ENCODE data around the gene IQCN.
A peak's percentile ranks its signal among the peaks of the same experiment; 100 is the strongest.

The IQCN gene

GRCh38 chr19:18223860-18224524 is 50.3 kb downstream of the IQCN start (continued):
- TF ChIP-seq KLF8 (tag by site-specific recombination; IDR thresholded peaks at IDR 0.05) (peak; percentile 84), ZNF600 (tag by site-specific recombination; IDR thresholded peaks at IDR 0.05) (peak; percentile 55; the same call in 1 of the 2 replicates), ZXDB (tag by site-specific recombination; IDR thresholded peaks at IDR 0.05) (peak; percentile 28), ZNF561 (tag by site-specific recombination; IDR thresholded peaks at IDR 0.05; ENCODE audit: borderline replicate concordance) (peak; percentile 79; the same call in 1 of the 2 replicates), KLF7 (tag by site-specific recombination; IDR thresholded peaks at IDR 0.05; ENCODE audit: borderline replicate concordance) (no peak), HOXC10 (CRISPR knock-in tag; IDR thresholded peaks at IDR 0.05) (no peak), ZSCAN4 (tag by site-specific recombination; IDR thresholded peaks at IDR 0.05) (no peak), ZSCAN16 (tag by site-specific recombination; IDR thresholded peaks at IDR 0.05) (no peak), HIC1 (tag by site-specific recombination; IDR thresholded peaks at IDR 0.05) (peak; percentile 56; the same call in 1 of the 2 replicates), ZNF362 (tag by site-specific recombination; IDR thresholded peaks at IDR 0.05) (no peak), ZSCAN18 (tag by site-specific recombination; IDR thresholded peaks at IDR 0.05) (no peak), ZNF639 (tag by site-specific recombination; IDR thresholded peaks at IDR 0.05) (no peak), ZNF621 (tag by site-specific recombination; IDR thresholded peaks at IDR 0.05) (no peak), CTCF (tag by site-specific recombination; IDR thresholded peaks at IDR 0.05) (no peak), EGR2 (tag by site-specific recombination; IDR thresholded peaks at IDR 0.05; ENCODE audit: low read depth) (peak; percentile 76), ZNF138 (tag by site-specific recombination; IDR thresholded peaks at IDR 0.05; ENCODE audit: borderline replicate concordance) (no peak), ZNF529 (tag by site-specific recombination; IDR thresholded peaks at IDR 0.05; ENCODE audit: insufficient replicate concordance) (no peak), PRDM6 (tag by site-specific recombination; IDR thresholded peaks at IDR 0.05) (no peak), ZNF121 (tag by site-specific recombination; IDR thresholded peaks at IDR 0.05) (no peak), ZFP41 (tag by site-specific recombination; IDR thresholded peaks at IDR 0.05; ENCODE audit: borderline replicate concordance) (no peak), ZNF26 (tag by site-specific recombination; IDR thresholded peaks at IDR 0.05) (no peak), ZNF692 (tag by site-specific recombination; IDR thresholded peaks at IDR 0.05) (peak; percentile 64; the same call in 1 of the 2 replicates), ZNF580 (tag by site-specific recombination; IDR thresholded peaks at IDR 0.05) (peak; percentile 85)
